Prostate gland (tissue), 2 donors: ENCODE results near the gene KIDINS220. TPM values are rescaled to one million over a fixed set of nuclear protein-coding genes. Genes with fewer than 3 reads are reported as not detected.
A peak's percentile ranks its signal among the peaks of the same experiment; 100 is the strongest.

Experiments used
- DNase-seq: peaks from one replicate; pipeline ENCODE4 v3.0.0-alpha.2; 2019; ENCODE audit warnings: low spot score
- H3K27ac ChIP-seq, 2 donors: fragments of 200-600 bp; sonication (generic); 2 replicates each; pipeline ENCODE4 v1.5.1; 2017 to 2019
- H3K27me3 ChIP-seq: fragments of 200-600 bp; sonication (generic); replicated peaks from 2 replicates; pipeline ENCODE4 v1.5.1; 2019; ENCODE audit not compliant: insufficient read depth
- H3K36me3 ChIP-seq, 2 donors: fragments of 200-600 bp; sonication (generic); 1 replicate in 1 of 2; 2 replicates in 1 of 2; pipeline versions ENCODE4 v1.5.1 to v1.8.1; 2017 to 2019
- H3K4me1 ChIP-seq: fragments of 200-600 bp; sonication (generic); replicated peaks from 2 replicates; pipeline ENCODE4 v1.5.1; 2019
- H3K4me3 ChIP-seq, 2 donors: fragments of 200-600 bp; sonication (generic); 2 replicates each; pipeline ENCODE4 v1.5.1; 2017 to 2019
- H3K9me3 ChIP-seq: fragments of 200-600 bp; sonication (generic); 2 replicates; pipeline ENCODE4 v1.5.1; 2017
- CTCF ChIP-seq, 4 experiments: fragments of 200-600 bp in 2 of 4; fragments of 450-650 bp in 2 of 4; sonication (generic) in 2 of 4; IDR thresholded peaks; 1 replicate in 3 of 4; 2 replicates in 1 of 4; pipeline ENCODE4 v1.5.1; 2016 to 2019; ENCODE audit warnings: antibody characterized with exemption in 4 of 4, mild to moderate bottlenecking in 2 of 4, moderate library complexity in 2 of 4
- POLR2A ChIP-seq: fragments of 450-650 bp; IDR thresholded peaks from one replicate; pipeline ENCODE4 v1.6.1; 2016; ENCODE audit warnings: antibody characterized with exemption, mild to moderate bottlenecking
- POLR2AphosphoS5 ChIP-seq: sonication (generic); formaldehyde crosslinking; IDR thresholded peaks from one replicate; pipeline ENCODE4 v1.6.1; 2017; ENCODE audit warnings: antibody characterized with exemption
- WGBS: methylation state at CpG from one replicate; pipeline ENCODE4 v1.1.5; 2018; 5-methylcytosine and 5-hydroxymethylcytosine counted together
- intact Hi-C: fragments of 100-400 bp; cut with DNase I; formaldehyde crosslinking; loops from one replicate; pipeline ENCODE4 v1.14.2; 2022
- total RNA-seq, 2 donors: library from RNA; depleted of rRNA; stranded (reverse); fragments of >200 nt; gene quantifications; one replicate each; pipeline ENCODE4 v1.1.0, GENCODE V29; 2016

KIDINS220 gene
- total RNA-seq, 2 donors from 2014 or later: 46.2 to 84.5 TPM

- TF ChIP-seq POLR2AphosphoS5 (peak; percentile 13), CTCF (IDR thresholded peaks at IDR 0.05) (no peak), POLR2A (no peak)
- WGBS: 17% methylated on average over 19 of the region's 19 CpGs
- DNase-seq: peak; percentile 51
- H3K4me3 ChIP-seq: peak overlapping the region; percentile 47 to 60
- peak overlapping the region; percentile 97 to 98 for H3K27ac ChIP-seq
- intact Hi-C loops: loop anchor here (2.0 to 10.0 kb wide), 4 partner anchors 545 to 1565 kb away; no protein-coding TSS in a partner anchor
- H3K9me3 ChIP-seq: no peaks in the 10 kb centered on the region
- peaks cover 5% of the 10 kb centered on the region for H3K4me1 ChIP-seq
- no peaks in the 10 kb centered on the region for H3K27me3 ChIP-seq
- no peaks in the 10 kb centered on the region for H3K36me3 ChIP-seq
Measured at GRCh38 chr2:8679827-8680731, 157.3 kb downstream of the KIDINS220 start.

- intact Hi-C loops: loop anchor here (2.0 kb wide), 1 partner anchor 675 kb away; no protein-coding TSS in a partner anchor
- H3K9me3 ChIP-seq: no peaks in the 10 kb centered on the region
- H3K27ac ChIP-seq: peak overlapping the region; percentile 97 to 98
- peak overlapping the region; percentile 47 to 60 for H3K4me3 ChIP-seq
- no peaks in the 10 kb centered on the region for H3K36me3 ChIP-seq
- TF ChIP-seq POLR2A (no peak), POLR2AphosphoS5 (no peak), CTCF (IDR thresholded peaks at IDR 0.05) (no peak)
- peaks cover 5% of the 10 kb centered on the region for H3K4me1 ChIP-seq
- no peaks in the 10 kb centered on the region for H3K27me3 ChIP-seq
- WGBS: 11% methylated on average over 8 of the region's 8 CpGs
- DNase-seq: no peak
Measured at GRCh38 chr2:8679567-8679826, 157.9 kb downstream of the KIDINS220 start.

Other genes starting within 250 kb of the KIDINS220 start
- 100 to 1,000 TPM; 172 to 238 TPM for gene ID2, start 155.6 kb downstream of the KIDINS220 start, total RNA-seq
- gene MBOAT2, start 166.1 kb upstream of the KIDINS220 start, total RNA-seq: 10 to 100 TPM; 20.3 to 40.2 TPM